Purkinje cell (primary cell): ENCODE results near the gene ALDH3B1. TPM values are rescaled to one million over a fixed set of nuclear protein-coding genes. Genes with fewer than 3 reads are reported as not detected.

Experiments used
- polyA plus RNA-seq: library from polyadenylated mRNA; unstranded; fragments of >200 nt; fragmentation: Nextera tagmentation; gene quantifications from 2 replicates; pipeline ENCODE4 v1.2.1, GENCODE V29; 2014

Gene ALDH3B1
- polyA plus RNA-seq = 0.11 TPM in 1 of 2 replicates, not detected in the other

DNA sequence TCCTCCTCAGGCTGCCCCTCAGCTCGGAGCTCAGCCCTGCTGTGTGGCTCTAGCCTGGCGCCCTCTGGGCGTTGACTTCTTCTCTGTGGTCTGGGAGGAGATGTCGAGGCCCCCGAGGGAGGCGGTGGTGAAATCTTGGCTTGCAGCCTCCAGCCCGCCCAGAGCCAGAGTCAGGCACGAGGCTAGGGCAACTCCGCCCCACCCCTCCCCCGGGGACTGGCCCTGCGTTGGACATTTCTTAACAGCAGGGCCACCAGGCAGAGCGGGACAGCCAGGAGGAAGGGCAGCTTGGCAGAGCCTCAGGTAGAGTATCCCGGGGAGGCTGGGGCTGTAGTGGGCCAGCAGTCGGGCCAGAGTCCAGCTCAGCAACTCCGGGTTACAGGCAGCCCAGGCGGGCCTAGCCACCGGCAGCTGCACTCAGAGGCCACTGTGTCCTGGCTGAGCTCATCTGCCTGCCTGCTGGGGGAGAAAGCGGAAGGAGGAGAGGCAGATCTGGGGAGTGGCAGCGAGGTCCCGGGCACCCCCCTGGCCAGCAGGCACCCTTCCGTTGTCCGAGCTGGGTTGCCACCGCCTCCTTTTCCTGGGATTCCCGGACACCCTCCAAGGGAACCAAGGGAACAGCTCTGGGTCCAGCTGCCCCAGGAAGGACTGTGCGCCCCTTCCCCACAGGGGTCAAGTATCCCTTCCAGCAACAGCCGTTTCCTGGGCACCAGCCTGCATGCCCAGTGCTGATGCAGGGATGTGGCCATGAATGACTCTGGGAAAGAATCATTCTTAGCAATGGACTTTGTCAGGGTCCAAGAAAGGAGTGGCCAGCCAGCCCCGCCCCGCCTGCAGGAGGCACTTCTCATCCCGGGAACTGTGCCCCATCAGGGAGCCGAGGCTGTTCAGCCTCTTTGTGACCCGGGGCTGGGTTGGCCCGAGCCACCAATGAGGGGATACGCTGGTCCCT, at the start of gene ALDH3B1:
Gene ALDH3B1 (plus strand): TSS at position 238 of the 952 bp plus-strand sequence. CDS start 4,971 bp downstream, outside the sequence.

GRCh38 chr11:68003846-68004550, 6.1 kb upstream of the ALDH3B1 start, which contains the start of gene UNC93B1:
TSS of gene UNC93B1 (minus strand) at chr11:68004097. CDS start at chr11:68004043, 54 bp downstream.

GRCh38 chr11:68030318-68031143, 20.4 kb downstream of the ALDH3B1 start, which contains the start of gene NDUFS8:
TSS of gene NDUFS8 (plus strand) at chr11:68030681. CDS start at chr11:68032152, 1,471 bp downstream.

DNA sequence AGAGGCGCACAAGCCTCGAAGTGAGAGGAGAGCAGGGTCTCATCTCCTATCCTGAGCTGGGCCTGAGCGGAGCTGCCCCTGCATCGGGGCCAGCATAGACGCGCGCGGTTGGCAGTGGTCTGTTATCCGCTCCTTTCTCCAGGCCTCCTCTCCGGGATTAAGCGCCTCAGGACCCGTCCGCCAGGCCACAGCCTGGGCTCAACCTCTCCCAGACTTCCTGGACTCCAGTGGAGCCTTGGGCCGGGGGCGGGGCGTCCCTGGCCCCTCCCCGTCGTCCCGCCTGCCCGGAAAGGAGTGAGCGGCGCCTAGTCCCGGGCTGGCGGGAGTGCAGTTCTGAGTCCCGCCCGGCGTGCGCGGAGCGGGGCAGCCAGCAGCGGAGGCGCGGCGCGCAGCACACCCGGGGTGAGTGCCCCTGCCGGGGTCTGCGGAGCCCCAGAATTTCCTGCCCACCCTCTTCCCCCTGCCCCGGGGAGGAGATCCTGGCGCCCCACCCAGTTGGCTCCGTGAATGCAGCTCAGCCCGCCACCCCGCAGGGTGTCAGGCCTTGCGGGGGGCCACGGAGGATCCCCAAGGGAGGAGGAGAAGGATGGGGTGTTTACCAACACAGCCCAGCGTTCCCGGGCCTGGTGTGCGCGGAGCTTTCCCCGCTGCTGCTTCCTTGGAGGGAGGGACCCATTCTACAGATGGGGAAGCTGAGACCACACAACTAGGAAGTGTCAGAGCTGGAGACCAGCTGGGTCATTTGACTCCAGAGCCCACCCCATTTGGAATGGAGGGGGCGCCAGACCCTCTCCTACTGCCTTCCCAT, 28.8 kb downstream of the ALDH3B1 start, which contains the start of gene TCIRG1:
Gene TCIRG1 (plus strand): TSS at position 308 of the 808 bp plus-strand sequence. CDS start 2,247 bp downstream, outside the sequence.

Other genes starting within 250 kb of the ALDH3B1 start
- gene UNC93B1, start 6.2 kb upstream of the ALDH3B1 start, polyA plus RNA-seq = not detected in 2 replicates
- gene NDUFS8, start 20.4 kb downstream of the ALDH3B1 start, polyA plus RNA-seq = 119 and 157 TPM in 2 replicates
- gene TCIRG1, start 28.7 kb downstream of the ALDH3B1 start, polyA plus RNA-seq = 0.22 and 0.82 TPM in 2 replicates
- gene CHKA, start 111.1 kb downstream of the ALDH3B1 start, polyA plus RNA-seq = 12.0 and 18.5 TPM in 2 replicates
- gene KMT5B, start 203.0 kb downstream of the ALDH3B1 start, polyA plus RNA-seq = 17.5 and 18.8 TPM in 2 replicates